Right lobe of liver (tissue), 4 donors: ENCODE measurements around the gene NAV2.

Source experiments
- POLR2A ChIP-seq: fragments of 450-650 bp; IDR thresholded peaks from one replicate; pipeline ENCODE4 v1.6.1; 2017; ENCODE audit warnings: antibody characterized with exemption, mild to moderate bottlenecking
- TF ChIP-seq, protein P1 (sequence below), 4 donors: fragments of 200-600 bp in 3 of 4; fragments of 450-650 bp in 1 of 4; IDR thresholded peaks; one replicate each; pipeline versions ENCODE4 v1.5.1 to v1.8.0; 2016 to 2022; ENCODE audit warnings: antibody characterized with exemption in 4 of 4, mild to moderate bottlenecking in 2 of 4
- donor health status: DM: no; HTN: no; CAD: no.
- donor health status: DM: no; HTN: no; CAD: no.
- donor health status: DM: no; HTN: yes; CAD: no.

DNA sequence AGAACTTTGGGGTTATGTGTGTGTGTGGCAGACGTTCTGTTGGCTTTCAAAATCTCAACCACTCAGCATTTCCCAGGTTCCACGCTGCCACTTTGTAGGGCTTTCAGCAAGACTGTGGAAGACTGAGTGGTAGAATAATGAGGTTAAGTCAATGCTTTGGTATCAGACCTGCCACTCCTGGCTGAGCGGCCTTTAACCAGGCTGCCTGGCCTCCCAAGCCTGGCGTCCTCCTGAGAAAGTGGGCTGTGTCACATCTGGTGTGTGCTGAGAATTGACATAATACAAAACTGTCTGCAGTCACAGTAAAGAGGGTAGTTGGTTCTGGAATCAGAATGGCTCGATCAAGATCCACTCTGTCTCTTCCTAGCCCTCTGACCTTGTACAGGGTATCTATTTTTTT is 321.2 kb downstream of the NAV2 start:
- TF ChIP-seq, protein P1, sequence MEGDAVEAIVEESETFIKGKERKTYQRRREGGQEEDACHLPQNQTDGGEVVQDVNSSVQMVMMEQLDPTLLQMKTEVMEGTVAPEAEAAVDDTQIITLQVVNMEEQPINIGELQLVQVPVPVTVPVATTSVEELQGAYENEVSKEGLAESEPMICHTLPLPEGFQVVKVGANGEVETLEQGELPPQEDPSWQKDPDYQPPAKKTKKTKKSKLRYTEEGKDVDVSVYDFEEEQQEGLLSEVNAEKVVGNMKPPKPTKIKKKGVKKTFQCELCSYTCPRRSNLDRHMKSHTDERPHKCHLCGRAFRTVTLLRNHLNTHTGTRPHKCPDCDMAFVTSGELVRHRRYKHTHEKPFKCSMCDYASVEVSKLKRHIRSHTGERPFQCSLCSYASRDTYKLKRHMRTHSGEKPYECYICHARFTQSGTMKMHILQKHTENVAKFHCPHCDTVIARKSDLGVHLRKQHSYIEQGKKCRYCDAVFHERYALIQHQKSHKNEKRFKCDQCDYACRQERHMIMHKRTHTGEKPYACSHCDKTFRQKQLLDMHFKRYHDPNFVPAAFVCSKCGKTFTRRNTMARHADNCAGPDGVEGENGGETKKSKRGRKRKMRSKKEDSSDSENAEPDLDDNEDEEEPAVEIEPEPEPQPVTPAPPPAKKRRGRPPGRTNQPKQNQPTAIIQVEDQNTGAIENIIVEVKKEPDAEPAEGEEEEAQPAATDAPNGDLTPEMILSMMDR (IDR thresholded peaks at IDR 0.05) = no peak
- TF ChIP-seq POLR2A = no peak
